ENCODE data around the gene TATDN2. TPM values are rescaled to one million over a fixed set of nuclear protein-coding genes. Genes with fewer than 3 reads are reported as not detected.

TATDN2 gene
- total and polyA plus RNA-seq, 9 of the 15 experiments (the other 6 are each of a cell fraction or from before 2014, with no cell fraction given), result 5.2 to 44.7 (median 25.8) TPM

GRCh38 chr3:10248184-10248983, at the start of gene TATDN2 (continued):
- TF ChIP-seq ETV1 (tag; conservative IDR thresholded peaks at IDR 0.05; ENCODE audit: low read depth) (0 out of 2 replicates have a peak, but pooled peaks have one; percentile 43), ZNF830 (CRISPR knock-in tag; IDR thresholded peaks at IDR 0.05) (no peak), PRPF4 (IDR thresholded peaks at IDR 0.05; ENCODE audit: insufficient read depth, low read depth, low read length, poor library complexity, severe bottlenecking) (no peak), ZNF24 (IDR thresholded peaks at IDR 0.05) (no peak), HES1 (IDR thresholded peaks at IDR 0.05; ENCODE audit: low read depth) (no peak), MIER1 (IDR thresholded peaks at IDR 0.05; ENCODE audit: low read depth) (no peak), TSC22D4 (tag; IDR thresholded peaks at IDR 0.05) (no peak), ILF3 (IDR thresholded peaks at IDR 0.05; ENCODE audit: borderline replicate concordance) (0 out of 2 replicates have a peak, but pooled peaks have one; percentile 85), RBM17 (IDR thresholded peaks at IDR 0.05; ENCODE audit: borderline replicate concordance, low read depth, low read length) (no peak), MXI1 (IDR thresholded peaks at IDR 0.05; ENCODE audit: low read depth, low read length) (0 out of 2 replicates have a peak, but pooled peaks have one; percentile 50), GABPA (tag; conservative IDR thresholded peaks at IDR 0.05; ENCODE audit: low read depth) (peak; percentile 76), SNIP1 (IDR thresholded peaks at IDR 0.05; ENCODE audit: low read depth) (no peak), SRSF9 (IDR thresholded peaks at IDR 0.05; ENCODE audit: borderline replicate concordance, low read depth, low read length) (no peak), ZBTB8A (IDR thresholded peaks at IDR 0.05; ENCODE audit: partially characterized antibody) (no peak), GATAD2A (IDR thresholded peaks at IDR 0.05) (no peak)
- TF ChIP-seq, protein P1, sequence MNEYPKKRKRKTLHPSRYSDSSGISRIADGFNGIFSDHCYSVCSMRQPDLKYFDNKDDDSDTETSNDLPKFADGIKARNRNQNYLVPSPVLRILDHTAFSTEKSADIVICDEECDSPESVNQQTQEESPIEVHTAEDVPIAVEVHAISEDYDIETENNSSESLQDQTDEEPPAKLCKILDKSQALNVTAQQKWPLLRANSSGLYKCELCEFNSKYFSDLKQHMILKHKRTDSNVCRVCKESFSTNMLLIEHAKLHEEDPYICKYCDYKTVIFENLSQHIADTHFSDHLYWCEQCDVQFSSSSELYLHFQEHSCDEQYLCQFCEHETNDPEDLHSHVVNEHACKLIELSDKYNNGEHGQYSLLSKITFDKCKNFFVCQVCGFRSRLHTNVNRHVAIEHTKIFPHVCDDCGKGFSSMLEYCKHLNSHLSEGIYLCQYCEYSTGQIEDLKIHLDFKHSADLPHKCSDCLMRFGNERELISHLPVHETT (CRISPR knock-in tag; conservative IDR thresholded peaks at IDR 0.05 in 1 of 2, IDR thresholded peaks at IDR 0.05 in 1 of 2), result peak in 1 of 2 experiments; percentile 76; a peak in 1 of 4 replicates
- TF ChIP-seq, protein P2, sequence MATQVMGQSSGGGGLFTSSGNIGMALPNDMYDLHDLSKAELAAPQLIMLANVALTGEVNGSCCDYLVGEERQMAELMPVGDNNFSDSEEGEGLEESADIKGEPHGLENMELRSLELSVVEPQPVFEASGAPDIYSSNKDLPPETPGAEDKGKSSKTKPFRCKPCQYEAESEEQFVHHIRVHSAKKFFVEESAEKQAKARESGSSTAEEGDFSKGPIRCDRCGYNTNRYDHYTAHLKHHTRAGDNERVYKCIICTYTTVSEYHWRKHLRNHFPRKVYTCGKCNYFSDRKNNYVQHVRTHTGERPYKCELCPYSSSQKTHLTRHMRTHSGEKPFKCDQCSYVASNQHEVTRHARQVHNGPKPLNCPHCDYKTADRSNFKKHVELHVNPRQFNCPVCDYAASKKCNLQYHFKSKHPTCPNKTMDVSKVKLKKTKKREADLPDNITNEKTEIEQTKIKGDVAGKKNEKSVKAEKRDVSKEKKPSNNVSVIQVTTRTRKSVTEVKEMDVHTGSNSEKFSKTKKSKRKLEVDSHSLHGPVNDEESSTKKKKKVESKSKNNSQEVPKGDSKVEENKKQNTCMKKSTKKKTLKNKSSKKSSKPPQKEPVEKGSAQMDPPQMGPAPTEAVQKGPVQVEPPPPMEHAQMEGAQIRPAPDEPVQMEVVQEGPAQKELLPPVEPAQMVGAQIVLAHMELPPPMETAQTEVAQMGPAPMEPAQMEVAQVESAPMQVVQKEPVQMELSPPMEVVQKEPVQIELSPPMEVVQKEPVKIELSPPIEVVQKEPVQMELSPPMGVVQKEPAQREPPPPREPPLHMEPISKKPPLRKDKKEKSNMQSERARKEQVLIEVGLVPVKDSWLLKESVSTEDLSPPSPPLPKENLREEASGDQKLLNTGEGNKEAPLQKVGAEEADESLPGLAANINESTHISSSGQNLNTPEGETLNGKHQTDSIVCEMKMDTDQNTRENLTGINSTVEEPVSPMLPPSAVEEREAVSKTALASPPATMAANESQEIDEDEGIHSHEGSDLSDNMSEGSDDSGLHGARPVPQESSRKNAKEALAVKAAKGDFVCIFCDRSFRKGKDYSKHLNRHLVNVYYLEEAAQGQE (IDR thresholded peaks at IDR 0.05; ENCODE audit: borderline replicate concordance), result no peak; the same call in 1 of the 2 replicates
- TF ChIP-seq, protein P2 (CRISPR knock-in tag; IDR thresholded peaks at IDR 0.05; ENCODE audit: low read depth), result peak; percentile 77

Data from K562 (cell line).